HG03342 (cell line): ENCODE results near the gene RASGRP3.

Experiments used
- ATAC-seq: cut with Tn5 transposase; IDR thresholded peaks from one replicate; pipeline ENCODE4 v1.9.1; 2021; ENCODE audit warnings: mild to moderate bottlenecking, moderate library complexity; ENCODE audit not compliant: unreplicated experiment

Gene RASGRP3

GRCh38 chr2:33518929-33519328 lies 42.5 kb downstream of the RASGRP3 start:
- no peak for ATAC-seq

DNA sequence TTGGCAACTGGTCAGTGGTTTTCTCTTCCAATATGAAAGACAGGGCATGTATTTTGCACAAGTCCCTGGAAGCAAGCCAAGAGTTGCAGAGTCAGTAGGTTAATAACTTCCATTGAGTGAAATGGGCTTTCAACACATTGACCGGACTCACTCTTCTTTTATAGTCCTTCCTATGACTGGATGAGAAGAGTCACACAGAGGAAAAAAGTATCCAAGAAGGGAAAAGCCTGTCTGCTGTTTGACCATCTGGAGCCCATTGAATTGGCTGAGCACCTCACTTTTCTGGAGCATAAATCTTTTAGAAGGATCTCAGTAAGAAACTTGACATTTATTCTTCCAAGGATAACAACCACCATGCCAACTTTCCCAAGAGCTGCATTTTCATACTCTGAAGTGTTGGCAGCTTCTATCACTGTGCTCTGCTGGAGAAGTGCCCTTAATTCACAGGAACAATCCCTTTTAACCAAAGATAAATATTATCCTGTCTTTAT lies 45.4 kb downstream of the RASGRP3 start:
- no peak for ATAC-seq

- no peak for ATAC-seq
Observed at GRCh38 chr2:33522576-33522975, 46.1 kb downstream of the RASGRP3 start.

GRCh38 chr2:33525666-33526065 lies 49.2 kb downstream of the RASGRP3 start:
- ATAC-seq = no peak

DNA sequence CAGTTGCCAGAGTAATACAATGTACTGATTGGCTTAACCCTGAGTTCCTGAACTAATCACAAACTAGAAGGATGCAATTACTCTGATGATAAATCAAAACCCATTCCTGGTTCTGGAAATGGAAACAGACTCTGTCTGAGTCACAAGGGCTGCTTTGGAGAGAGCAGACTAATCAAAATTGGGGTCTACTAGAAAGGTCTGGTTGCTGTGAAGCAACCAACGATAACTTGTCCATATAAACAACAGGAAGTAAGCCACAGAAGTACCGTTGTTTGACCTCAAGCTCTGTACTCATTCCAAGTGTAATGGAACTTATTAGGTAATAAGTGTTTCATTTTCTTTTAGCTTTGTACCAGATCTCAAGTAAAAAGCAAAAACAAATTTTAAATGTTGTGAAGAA lies 49.7 kb downstream of the RASGRP3 start:
- ATAC-seq = no peak

DNA sequence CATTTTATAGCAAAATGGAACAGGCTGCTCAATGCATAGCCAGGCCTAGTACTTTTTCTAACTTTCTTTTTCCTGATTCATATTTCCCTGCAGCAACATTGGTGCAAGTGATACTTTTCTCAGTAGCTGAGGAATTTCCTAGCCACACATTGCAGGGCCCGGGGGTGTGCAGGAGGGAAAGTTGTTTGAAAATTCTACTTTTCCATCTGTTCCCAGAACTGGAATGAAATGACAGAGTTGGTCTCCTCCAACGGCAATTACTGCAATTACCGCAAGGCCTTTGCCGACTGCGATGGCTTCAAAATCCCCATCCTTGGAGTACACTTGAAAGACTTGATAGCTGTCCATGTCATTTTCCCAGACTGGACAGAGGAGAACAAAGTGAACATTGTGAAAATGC lies 50.5 kb downstream of the RASGRP3 start:
- ATAC-seq = no peak

DNA sequence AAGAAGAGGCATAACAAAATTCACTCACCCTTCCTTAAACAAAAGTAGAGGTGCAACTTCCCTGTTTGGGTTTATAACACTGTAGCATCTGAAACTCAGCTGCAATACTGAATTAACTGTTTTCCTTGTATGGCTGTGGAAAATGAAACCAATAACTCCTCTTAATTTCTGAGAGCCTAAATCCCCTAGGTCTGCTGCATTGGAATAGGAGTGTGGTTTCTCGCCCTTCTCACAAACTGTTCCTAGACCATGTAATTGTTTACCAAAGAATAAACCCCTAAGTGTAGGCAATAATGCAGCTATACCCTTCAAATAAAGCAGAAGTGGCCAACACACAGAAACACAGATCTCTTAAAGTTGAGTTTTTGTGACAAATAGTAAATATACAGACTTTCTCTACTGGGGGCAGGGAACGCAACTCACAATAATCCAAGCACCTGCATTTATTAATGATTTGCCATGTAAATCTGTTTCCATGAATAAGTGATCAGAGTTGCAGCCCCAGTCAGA lies 52.0 kb downstream of the RASGRP3 start:
- no peak for ATAC-seq

DNA sequence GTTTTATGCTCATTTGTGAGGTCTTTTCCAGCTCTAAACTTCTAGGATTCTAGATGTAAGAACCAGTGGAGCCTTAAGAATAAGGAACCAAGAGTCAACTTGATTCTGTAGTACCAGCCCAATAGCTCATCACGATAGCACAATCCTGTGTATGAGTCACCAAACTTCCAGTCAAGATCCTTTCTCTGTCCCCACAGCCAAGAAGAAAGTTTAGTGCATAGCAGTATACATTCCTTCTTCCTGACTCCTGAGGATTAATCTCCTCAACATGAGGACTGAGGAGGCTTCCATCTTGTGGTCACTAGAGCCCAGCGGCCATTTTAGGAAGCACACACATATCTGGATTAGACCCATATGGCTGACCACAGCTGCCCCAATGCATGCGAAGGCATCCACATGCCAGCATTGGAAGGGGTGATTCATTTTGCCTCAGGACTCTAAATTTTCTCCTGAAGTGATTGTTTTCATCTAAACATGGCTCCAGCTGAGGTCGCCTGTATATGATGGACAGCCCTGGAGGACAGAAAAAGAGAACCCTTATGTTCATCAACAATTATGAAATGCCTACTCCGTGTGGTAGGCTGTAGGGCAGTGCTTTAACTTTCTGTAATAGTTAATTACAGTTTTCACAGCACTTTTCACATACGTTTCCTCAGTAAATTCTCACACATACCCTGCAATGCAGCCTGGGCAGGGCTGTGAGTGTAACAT lies 53.5 kb downstream of the RASGRP3 start:
- no peak for ATAC-seq

GRCh38 chr2:33530690-33531548 lies 54.5 kb downstream of the RASGRP3 start:
- no peak for ATAC-seq

- no peak for ATAC-seq
Observed at GRCh38 chr2:33531549-33532059, 55.2 kb downstream of the RASGRP3 start.

- no peak for ATAC-seq
Observed at GRCh38 chr2:33532146-33532545, 55.7 kb downstream of the RASGRP3 start.

DNA sequence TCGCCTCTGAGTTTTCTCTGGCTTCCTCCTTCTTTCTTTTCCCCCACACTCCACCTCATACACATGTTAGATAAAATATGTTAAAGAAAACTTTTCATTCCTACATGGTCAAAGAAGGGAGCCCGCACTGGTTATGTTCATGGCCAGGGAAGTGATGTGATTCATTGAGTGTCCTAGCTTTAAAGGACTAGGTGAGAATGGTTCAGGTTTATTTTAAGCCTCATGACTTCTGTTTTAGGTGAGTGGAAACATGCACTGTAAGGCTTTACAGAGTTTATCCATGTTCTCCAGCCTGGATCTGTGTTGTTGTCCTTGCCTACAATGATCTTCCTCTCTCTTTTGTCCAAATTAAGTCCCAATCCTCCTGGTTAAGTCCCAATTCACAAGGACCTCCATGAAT lies 56.5 kb downstream of the RASGRP3 start:
- no peak for ATAC-seq

DNA sequence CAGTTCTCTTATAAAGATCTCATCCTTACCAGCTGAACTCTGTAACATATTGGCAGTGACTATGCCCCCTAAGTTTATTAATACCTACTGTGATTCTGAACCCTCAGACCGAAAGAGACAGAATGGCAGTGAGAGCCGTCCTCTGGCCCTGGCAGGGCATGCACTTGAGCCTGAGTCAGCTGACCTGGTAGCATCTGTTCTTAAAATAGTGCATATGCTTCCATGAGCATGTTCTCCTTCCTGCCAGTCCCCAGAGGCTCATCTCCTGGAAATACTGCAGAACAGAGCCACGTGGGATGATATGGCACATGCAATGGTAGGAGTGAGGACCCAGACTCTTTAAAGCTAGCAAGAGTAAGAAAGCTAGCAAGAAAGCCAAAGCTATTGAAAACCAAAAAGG lies 59.0 kb downstream of the RASGRP3 start:
- no peak for ATAC-seq

DNA sequence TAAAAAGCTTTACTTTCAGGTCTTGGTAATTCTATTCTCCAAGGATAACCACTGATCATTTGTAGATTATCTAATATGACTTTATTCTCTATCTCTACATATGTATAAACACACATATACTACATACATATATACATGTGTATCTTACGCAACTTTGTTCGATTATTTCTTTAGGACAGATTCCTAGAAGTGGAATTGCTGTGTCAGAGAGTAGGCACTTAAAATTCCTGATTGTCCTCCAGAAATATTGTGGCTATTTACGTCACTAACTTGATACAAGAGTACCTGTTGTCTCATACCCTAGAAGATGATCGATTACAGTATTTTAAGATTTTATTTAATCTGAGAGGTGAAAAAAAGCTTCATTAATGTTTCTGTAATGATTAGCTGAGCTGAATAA lies 64.8 kb downstream of the RASGRP3 start:
- ATAC-seq = no peak

GRCh38 chr2:33550206-33550605 lies 73.8 kb downstream of the RASGRP3 start:
- ATAC-seq = no peak

GRCh38 chr2:33552758-33553461 lies 76.5 kb downstream of the RASGRP3 start:
- no peak for ATAC-seq

DNA sequence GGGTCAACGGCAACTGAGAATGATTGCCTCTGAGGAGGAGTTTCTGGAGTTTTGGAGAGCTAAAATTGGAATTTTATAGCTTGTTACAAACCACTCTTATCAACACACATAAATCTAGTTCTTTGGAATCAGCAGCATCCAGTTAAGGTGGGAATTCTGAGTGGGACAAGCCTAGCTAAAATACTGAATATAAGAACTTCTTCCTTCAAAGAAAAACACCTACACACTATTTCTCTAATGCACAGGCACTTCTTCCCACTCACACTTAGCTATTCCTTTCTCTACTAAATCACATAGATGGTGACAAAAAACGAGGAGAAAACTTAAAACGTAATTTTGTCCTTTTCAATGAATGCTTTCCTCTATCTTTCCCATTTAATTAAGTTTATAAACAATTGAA lies 79.2 kb downstream of the RASGRP3 start:
- ATAC-seq = no peak

- ATAC-seq = no peak
Observed at GRCh38 chr2:33559328-33559727, 82.9 kb downstream of the RASGRP3 start.

DNA sequence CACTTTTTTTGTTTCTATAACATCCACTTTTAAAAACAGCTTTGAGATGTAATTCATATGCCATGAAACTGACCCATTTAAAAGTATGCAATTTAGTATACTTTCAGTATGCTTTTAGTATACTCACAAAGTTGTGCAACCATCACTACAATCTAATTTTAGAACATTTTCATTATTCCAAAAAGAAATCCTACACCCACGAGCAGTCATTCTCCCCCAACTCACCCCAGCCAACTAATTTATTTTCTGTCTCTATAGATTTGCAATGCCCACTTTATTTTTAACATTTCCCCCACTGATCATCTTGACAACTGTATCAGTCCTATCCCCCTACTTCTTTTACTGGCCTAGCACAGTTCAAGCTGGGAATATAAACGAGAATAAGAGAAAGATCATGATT lies 83.6 kb downstream of the RASGRP3 start:
- no peak for ATAC-seq

- no peak for ATAC-seq
Observed at GRCh38 chr2:33561872-33562271, 85.4 kb downstream of the RASGRP3 start.

DNA sequence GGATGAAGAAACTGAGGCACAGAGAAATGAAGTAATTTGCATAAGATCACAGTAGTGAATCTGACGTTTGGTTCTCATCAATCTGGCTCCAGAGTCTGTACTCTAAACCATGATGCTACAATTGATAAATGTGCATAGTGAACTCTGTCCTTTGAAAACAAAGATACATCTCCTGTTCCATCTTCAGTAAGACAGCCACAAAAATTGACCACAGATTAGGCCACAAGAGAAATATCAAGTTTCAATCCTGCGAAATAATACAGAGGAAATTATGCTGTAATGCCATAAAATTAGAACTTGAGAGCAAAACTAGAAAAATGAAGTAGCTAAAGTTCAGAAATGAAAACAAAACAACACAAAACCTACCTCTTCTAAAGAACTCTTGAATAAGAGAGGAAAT lies 94.2 kb downstream of the RASGRP3 start:
- ATAC-seq = no peak
